PFSK-1 (cell line): ENCODE measurements around the gene UGDH.

Experiments
- POLR2AphosphoS5 ChIP-seq: IDR thresholded peaks from 2 replicates; pipeline ENCODE4 v1.6.1; 2012; ENCODE audit warnings: low read depth, mild to moderate bottlenecking, control low read depth, low read length, moderate library complexity
- SIN3A ChIP-seq: IDR thresholded peaks from 2 replicates; pipeline ENCODE4 v1.6.1; 2012; ENCODE audit warnings: mild to moderate bottlenecking, low read length, moderate library complexity, borderline replicate concordance; ENCODE audit not compliant: insufficient read depth
- TAF1 ChIP-seq: IDR thresholded peaks from 2 replicates; pipeline ENCODE4 v1.6.1; 2012; ENCODE audit warnings: low read length, control low read depth, borderline replicate concordance; ENCODE audit not compliant: insufficient read depth
- TF ChIP-seq, protein P1 (sequence below), 2 experiments: IDR thresholded peaks; 2 replicates each; pipeline versions ENCODE4 v1.6.1 to v1.8.0; 2011 to 2012; ENCODE audit warnings: low read depth in 2 of 2, low read length in 2 of 2, control low read depth in 1 of 2, inconsistent platforms in 1 of 2, mild to moderate bottlenecking in 1 of 2, moderate library complexity in 1 of 2; ENCODE audit not compliant: insufficient read depth in 1 of 2

DNA sequence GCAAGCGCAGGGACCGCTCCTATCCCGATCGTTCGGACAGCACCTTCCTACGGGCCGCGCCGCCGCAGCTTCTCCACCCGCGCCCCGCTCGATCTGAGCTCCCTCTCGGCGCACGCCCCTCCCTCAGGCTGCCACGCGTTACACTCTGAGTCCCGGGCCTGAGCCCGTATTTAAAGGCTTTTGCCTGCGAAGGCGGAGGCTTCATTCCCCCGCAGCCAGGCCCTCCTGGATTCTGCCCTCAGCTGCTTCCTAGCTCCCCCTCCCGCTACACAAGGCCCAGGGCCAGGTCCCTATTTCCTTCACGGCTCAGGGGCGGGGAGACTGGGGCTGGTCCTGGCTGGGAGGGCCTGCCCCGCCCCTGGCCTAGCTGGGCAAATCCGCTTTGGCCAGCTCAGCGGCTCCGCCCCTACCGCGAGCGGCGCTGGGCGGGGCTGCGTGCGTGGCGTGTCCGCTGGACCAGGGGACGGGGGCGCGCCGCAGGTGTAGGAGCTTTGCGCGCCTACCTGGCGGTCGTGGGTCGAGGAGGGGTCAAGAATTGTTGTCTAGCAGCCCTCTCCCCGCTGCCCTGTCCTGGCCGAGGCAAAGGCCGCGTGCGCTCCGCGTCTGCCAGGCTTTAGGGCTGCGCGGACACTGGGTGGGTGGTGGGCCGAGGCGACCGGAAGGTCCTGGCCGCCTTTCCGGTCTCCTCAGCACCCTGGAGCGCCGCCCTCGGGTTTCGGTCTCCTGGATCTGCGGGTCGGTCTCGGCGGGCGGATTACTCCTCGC, at the start of gene UGDH:
- peak; percentile 74 for TF ChIP-seq POLR2AphosphoS5
- TF ChIP-seq SIN3A: peak; percentile 79; the same call in 1 of the 2 replicates
- TF ChIP-seq TAF1: peak; percentile 72
- TF ChIP-seq, protein P1, sequence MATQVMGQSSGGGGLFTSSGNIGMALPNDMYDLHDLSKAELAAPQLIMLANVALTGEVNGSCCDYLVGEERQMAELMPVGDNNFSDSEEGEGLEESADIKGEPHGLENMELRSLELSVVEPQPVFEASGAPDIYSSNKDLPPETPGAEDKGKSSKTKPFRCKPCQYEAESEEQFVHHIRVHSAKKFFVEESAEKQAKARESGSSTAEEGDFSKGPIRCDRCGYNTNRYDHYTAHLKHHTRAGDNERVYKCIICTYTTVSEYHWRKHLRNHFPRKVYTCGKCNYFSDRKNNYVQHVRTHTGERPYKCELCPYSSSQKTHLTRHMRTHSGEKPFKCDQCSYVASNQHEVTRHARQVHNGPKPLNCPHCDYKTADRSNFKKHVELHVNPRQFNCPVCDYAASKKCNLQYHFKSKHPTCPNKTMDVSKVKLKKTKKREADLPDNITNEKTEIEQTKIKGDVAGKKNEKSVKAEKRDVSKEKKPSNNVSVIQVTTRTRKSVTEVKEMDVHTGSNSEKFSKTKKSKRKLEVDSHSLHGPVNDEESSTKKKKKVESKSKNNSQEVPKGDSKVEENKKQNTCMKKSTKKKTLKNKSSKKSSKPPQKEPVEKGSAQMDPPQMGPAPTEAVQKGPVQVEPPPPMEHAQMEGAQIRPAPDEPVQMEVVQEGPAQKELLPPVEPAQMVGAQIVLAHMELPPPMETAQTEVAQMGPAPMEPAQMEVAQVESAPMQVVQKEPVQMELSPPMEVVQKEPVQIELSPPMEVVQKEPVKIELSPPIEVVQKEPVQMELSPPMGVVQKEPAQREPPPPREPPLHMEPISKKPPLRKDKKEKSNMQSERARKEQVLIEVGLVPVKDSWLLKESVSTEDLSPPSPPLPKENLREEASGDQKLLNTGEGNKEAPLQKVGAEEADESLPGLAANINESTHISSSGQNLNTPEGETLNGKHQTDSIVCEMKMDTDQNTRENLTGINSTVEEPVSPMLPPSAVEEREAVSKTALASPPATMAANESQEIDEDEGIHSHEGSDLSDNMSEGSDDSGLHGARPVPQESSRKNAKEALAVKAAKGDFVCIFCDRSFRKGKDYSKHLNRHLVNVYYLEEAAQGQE (IDR thresholded peaks at IDR 0.05; ENCODE audit: insufficient read depth in 1 of 2, low read depth in 2 of 2, low read length in 2 of 2): peak in 1 of 2 experiments; percentile 40; a peak in 1 of 4 replicates
